GM19238 (cell line): ENCODE results near the gene BCAS3.

ENCODE experiments used
- DNase-seq: peaks from one replicate; pipeline ENCODE4 v3.0.0; 2011; ENCODE audit warnings: low spot score; ENCODE audit not compliant: insufficient read length

Gene BCAS3

GRCh38 chr17:61376931-61377838, 699.5 kb downstream of the BCAS3 start:
- no peak for DNase-seq

- no peak for DNase-seq
These were observed 701.2 kb downstream of the BCAS3 start for GRCh38 chr17:61378658-61379456.

- DNase-seq, result no peak
These were observed 702.0 kb downstream of the BCAS3 start for GRCh38 chr17:61379457-61380216.

- DNase-seq, result no peak
These were observed 702.7 kb downstream of the BCAS3 start for GRCh38 chr17:61380217-61380835.

- DNase-seq, result no peak
These were observed 703.3 kb downstream of the BCAS3 start for GRCh38 chr17:61380836-61381525.

- DNase-seq, result no peak
These were observed 703.9 kb downstream of the BCAS3 start for GRCh38 chr17:61381537-61381936.

GRCh38 chr17:61382796-61383688, 705.4 kb downstream of the BCAS3 start:
- DNase-seq, result no peak

GRCh38 chr17:61383689-61384201, 706.1 kb downstream of the BCAS3 start:
- DNase-seq, result no peak

- no peak for DNase-seq
These were observed 706.7 kb downstream of the BCAS3 start for GRCh38 chr17:61384354-61384691.

GRCh38 chr17:61384692-61385576, 707.3 kb downstream of the BCAS3 start:
- DNase-seq, result no peak

- no peak for DNase-seq
These were observed 708.1 kb downstream of the BCAS3 start for GRCh38 chr17:61385577-61386236.

- no peak for DNase-seq
These were observed 708.6 kb downstream of the BCAS3 start for GRCh38 chr17:61386251-61386650.

GRCh38 chr17:61387011-61387410, 709.4 kb downstream of the BCAS3 start:
- DNase-seq, result no peak

GRCh38 chr17:61387511-61388305, 710.1 kb downstream of the BCAS3 start:
- DNase-seq, result no peak

GRCh38 chr17:61388561-61389356, 711.1 kb downstream of the BCAS3 start:
- DNase-seq, result no peak
